Caki2 (cell line): ENCODE measurements around the gene SIPA1L3. TPM values are rescaled to one million over a fixed set of nuclear protein-coding genes. Genes with fewer than 3 reads are reported as not detected.

Source experiments
- DNase-seq: peaks from one replicate; pipeline ENCODE4 v3.0.0-alpha.2; 2015; ENCODE audit warnings: low read depth
- in situ Hi-C: cut with HindIII; loops from 2 replicates; pipeline ENCODE4 v1.10.0; 2016; ENCODE audit warnings: low sequenced_read_pairs, low pct_unique_long_range_greater_than_20kb, mixed read lengths
- total RNA-seq: library from RNA; depleted of rRNA; stranded (reverse); fragments of >200 nt; shearing (Covaris generic); gene quantifications from 2 replicates; pipeline ENCODE4 v1.2.3, GENCODE V29; 2014; ENCODE audit warnings: low replicate concordance

Gene SIPA1L3
- total RNA-seq, 1 experiment from 2014 or later = 39.9 TPM

- no peak for DNase-seq
- in situ Hi-C loops = no loop called here
Observed at GRCh38 chr19:38195237-38195636, 288.2 kb downstream of the SIPA1L3 start.

- no peak for DNase-seq
- in situ Hi-C loops = no loop called here
Observed at GRCh38 chr19:38196245-38196837, 289.3 kb downstream of the SIPA1L3 start.

- in situ Hi-C loops = no loop called here
- no peak for DNase-seq
Observed at GRCh38 chr19:38196948-38197656, 290.1 kb downstream of the SIPA1L3 start.

- in situ Hi-C loops = no loop called here
- DNase-seq = no peak
Observed at GRCh38 chr19:38197937-38198704, 291.1 kb downstream of the SIPA1L3 start.

- in situ Hi-C loops = no loop called here
- no peak for DNase-seq
Observed at GRCh38 chr19:38199340-38199739, 292.3 kb downstream of the SIPA1L3 start.

- DNase-seq = no peak
- in situ Hi-C loops = no loop called here
Observed at GRCh38 chr19:38201731-38202130, 294.7 kb downstream of the SIPA1L3 start.

GRCh38 chr19:38202504-38202903 is 295.5 kb downstream of the SIPA1L3 start:
- in situ Hi-C loops = no loop called here
- DNase-seq = no peak

GRCh38 chr19:38203197-38203596 is 296.2 kb downstream of the SIPA1L3 start:
- no peak for DNase-seq
- in situ Hi-C loops = no loop called here

GRCh38 chr19:38204096-38204495 is 297.1 kb downstream of the SIPA1L3 start:
- in situ Hi-C loops = no loop called here
- no peak for DNase-seq

- DNase-seq = no peak
- in situ Hi-C loops = no loop called here
Observed at GRCh38 chr19:38204728-38205127, 297.7 kb downstream of the SIPA1L3 start.

GRCh38 chr19:38206006-38206745 is 299.2 kb downstream of the SIPA1L3 start:
- in situ Hi-C loops = no loop called here
- DNase-seq = no peak

GRCh38 chr19:38206928-38207327 is 299.9 kb downstream of the SIPA1L3 start:
- no peak for DNase-seq
- in situ Hi-C loops = no loop called here

- in situ Hi-C loops = no loop called here
- DNase-seq = no peak
Observed at GRCh38 chr19:38207543-38207942, 300.5 kb downstream of the SIPA1L3 start.

GRCh38 chr19:38208571-38208970 is 301.6 kb downstream of the SIPA1L3 start:
- in situ Hi-C loops = no loop called here
- no peak for DNase-seq

GRCh38 chr19:38209152-38209551 is 302.1 kb downstream of the SIPA1L3 start:
- no peak for DNase-seq
- in situ Hi-C loops = no loop called here

- in situ Hi-C loops = no loop called here
- no peak for DNase-seq
Observed at GRCh38 chr19:38209671-38210457, 302.9 kb downstream of the SIPA1L3 start.

- in situ Hi-C loops = no loop called here
- no peak for DNase-seq
Observed at GRCh38 chr19:38210458-38210987, 303.5 kb downstream of the SIPA1L3 start.

- no peak for DNase-seq
- in situ Hi-C loops = no loop called here
Observed at GRCh38 chr19:38211151-38211591, 304.2 kb downstream of the SIPA1L3 start.
